GM21723 (cell line): ENCODE results near the gene TTC9.
A peak's percentile ranks its signal among the peaks of the same experiment; 100 is the strongest.

ENCODE experiments used
- ATAC-seq: cut with Tn5 transposase; IDR thresholded peaks from one replicate; pipeline ENCODE4 v1.9.1; 2021; ENCODE audit warnings: mild to moderate bottlenecking, moderate library complexity; ENCODE audit not compliant: unreplicated experiment

Gene TTC9

GRCh38 chr14:70641548-70642302, at the start of gene TTC9:
TTC9 (plus strand) TSS chr14:70641916; CDS start chr14:70642130, 214 bp downstream.
- peak; percentile 13 for ATAC-seq

- no peak for ATAC-seq
These were observed 47.3 kb upstream of the TTC9 start for GRCh38 chr14:70594461-70594860.

- ATAC-seq: no peak
These were observed 46.1 kb upstream of the TTC9 start for GRCh38 chr14:70595443-70596185.

GRCh38 chr14:70597731-70598130, 44.0 kb upstream of the TTC9 start:
- no peak for ATAC-seq

- no peak for ATAC-seq
These were observed 42.4 kb upstream of the TTC9 start for GRCh38 chr14:70599345-70599744.

GRCh38 chr14:70600382-70601157, 41.1 kb upstream of the TTC9 start, which contains the start of gene MED6:
MED6 (minus strand) TSS chr14:70600655; CDS start chr14:70600637, 18 bp downstream.
- ATAC-seq: peak; percentile 91

- no peak for ATAC-seq
These were observed 40.6 kb upstream of the TTC9 start for GRCh38 chr14:70601162-70601561.

- ATAC-seq: no peak
These were observed 39.5 kb upstream of the TTC9 start for GRCh38 chr14:70602254-70602653.

GRCh38 chr14:70611216-70611615, 30.5 kb upstream of the TTC9 start:
- no peak for ATAC-seq

GRCh38 chr14:70616646-70617045, 25.1 kb upstream of the TTC9 start:
- no peak for ATAC-seq

GRCh38 chr14:70618314-70618713, 23.4 kb upstream of the TTC9 start:
- ATAC-seq: no peak

- no peak for ATAC-seq
These were observed 22.0 kb upstream of the TTC9 start for GRCh38 chr14:70619708-70620107.

GRCh38 chr14:70622111-70622712, 19.5 kb upstream of the TTC9 start:
- ATAC-seq: no peak

- no peak for ATAC-seq
These were observed 16.7 kb upstream of the TTC9 start for GRCh38 chr14:70624972-70625371.

GRCh38 chr14:70631948-70632347, 9.8 kb upstream of the TTC9 start:
- ATAC-seq: no peak

GRCh38 chr14:70635971-70636595, 5.6 kb upstream of the TTC9 start:
- ATAC-seq: no peak

- ATAC-seq: no peak
These were observed 3.3 kb upstream of the TTC9 start for GRCh38 chr14:70638416-70638815.

GRCh38 chr14:70640938-70641547, 673 bp upstream of the TTC9 start:
- peak; percentile 58 for ATAC-seq

- ATAC-seq: peak; percentile 43
These were observed 853 bp downstream of the TTC9 start for GRCh38 chr14:70642303-70643235.
